DND-41 (cell line): ENCODE measurements around the gene GRID2IP.

Source experiments
- ATAC-seq: fragments of 200-7000 bp; cut with Tn5 transposase; 3 replicates; pipeline ENCODE4 v1.9.1; 2021; ENCODE audit warnings: low read depth; ENCODE audit not compliant: insufficient read depth
- DNase-seq: peaks from one replicate; pipeline ENCODE4 v3.0.0-alpha.2; 2020
- H2AFZ ChIP-seq: 2 replicates; pipeline ENCODE4 v1.6.0; 2012; ENCODE audit warnings: low read depth, low read length
- H3K27ac ChIP-seq: 2 replicates; pipeline ENCODE4 v1.5.1; 2012; ENCODE audit warnings: low read length, inconsistent platforms
- H3K27me3 ChIP-seq: fragments of 200-600 bp; sonication (generic); 2 replicates; pipeline ENCODE4 v1.6.0; 2012; ENCODE audit warnings: low read length, mild to moderate bottlenecking, inconsistent platforms; ENCODE audit not compliant: insufficient read depth, poor library complexity
- H3K36me3 ChIP-seq: 2 replicates; pipeline ENCODE4 v1.5.1; 2012; ENCODE audit warnings: low read length, inconsistent platforms; ENCODE audit not compliant: insufficient read depth
- H3K4me1 ChIP-seq: 2 replicates; pipeline ENCODE4 v1.5.1; 2012; ENCODE audit warnings: mild to moderate bottlenecking, low read length; ENCODE audit not compliant: insufficient read depth
- H3K4me2 ChIP-seq: 2 replicates; pipeline ENCODE4 v1.6.0; 2012; ENCODE audit warnings: mild to moderate bottlenecking, moderate library complexity, low read length, inconsistent platforms; ENCODE audit not compliant: insufficient read depth
- H3K4me3 ChIP-seq, 2 experiments: fragments of 200-600 bp in 1 of 2; shearing (Covaris generic) in 1 of 2; 2 replicates each; pipeline ENCODE4 v1.5.1; 2012 to 2016; ENCODE audit warnings: inconsistent platforms in 2 of 2, low read length in 2 of 2, mild to moderate bottlenecking in 2 of 2, low read depth in 1 of 2, moderate library complexity in 1 of 2
- H3K79me2 ChIP-seq: 2 replicates; pipeline ENCODE4 v1.6.0; 2012; ENCODE audit warnings: low read length, inconsistent platforms; ENCODE audit not compliant: insufficient read depth
- H3K9ac ChIP-seq: 2 replicates; pipeline ENCODE4 v1.6.0; 2012; ENCODE audit warnings: low read depth, mild to moderate bottlenecking, inconsistent platforms, low read length, moderate library complexity
- H3K9me3 ChIP-seq: 2 replicates; pipeline ENCODE4 v1.5.1; 2012; ENCODE audit warnings: low read length, moderate library complexity, mild to moderate bottlenecking, inconsistent platforms; ENCODE audit not compliant: insufficient read depth, severe bottlenecking
- H4K20me1 ChIP-seq: 2 replicates; pipeline ENCODE4 v1.6.0; 2012; ENCODE audit warnings: low read length; ENCODE audit not compliant: insufficient read depth
- EZH2 ChIP-seq: IDR thresholded peaks from 3 replicates; pipeline ENCODE4 v1.6.1; 2012; ENCODE audit warnings: borderline replicate concordance, low read depth, mild to moderate bottlenecking, moderate library complexity, low read length, inconsistent platforms; ENCODE audit not compliant: severe bottlenecking
- TF ChIP-seq, protein P1 (sequence below): IDR thresholded peaks from 2 replicates; pipeline ENCODE4 v1.5.1; 2012; ENCODE audit warnings: borderline replicate concordance, low read length, moderate library complexity, mild to moderate bottlenecking; ENCODE audit not compliant: poor library complexity, severe bottlenecking; ENCODE audit errors: extremely low read depth

Gene GRID2IP

DNA sequence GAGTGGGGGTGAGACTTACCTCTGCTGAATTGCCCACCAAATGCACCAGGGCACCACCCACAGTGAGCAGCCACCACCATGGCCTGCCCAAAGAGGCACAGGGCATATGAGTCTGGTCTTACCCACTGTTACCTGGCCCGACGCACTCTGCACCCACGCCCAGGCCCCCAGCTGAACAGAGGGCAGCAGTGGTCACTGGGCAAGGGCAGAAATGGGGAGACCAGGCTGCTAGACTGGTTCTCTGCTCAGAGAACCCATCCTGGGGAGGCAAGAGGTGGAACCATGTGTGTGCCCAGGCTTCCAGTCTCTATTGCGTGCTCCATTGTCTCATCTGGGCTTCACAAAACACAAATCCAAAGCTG lies 64.1 kb downstream of the GRID2IP start:
- Histone ChIP-seq H3K27ac (no peak overlapping the region), H3K4me1 (peaks cover 18% of the 10 kb centered on the region), H3K79me2 (peaks cover 24% of the 10 kb centered on the region), H3K9me3 (peaks cover 3% of the 10 kb centered on the region), H2AFZ (no peak overlapping the region), H4K20me1 (peaks cover 13% of the 10 kb centered on the region), H3K4me2 (no peak overlapping the region), H3K9ac (no peak overlapping the region), H3K27me3 (no peaks in the 10 kb centered on the region), H3K36me3 (peaks cover 4% of the 10 kb centered on the region), H3K4me3 (no peak overlapping the region)
- no peak for DNase-seq
- TF ChIP-seq, protein P1, sequence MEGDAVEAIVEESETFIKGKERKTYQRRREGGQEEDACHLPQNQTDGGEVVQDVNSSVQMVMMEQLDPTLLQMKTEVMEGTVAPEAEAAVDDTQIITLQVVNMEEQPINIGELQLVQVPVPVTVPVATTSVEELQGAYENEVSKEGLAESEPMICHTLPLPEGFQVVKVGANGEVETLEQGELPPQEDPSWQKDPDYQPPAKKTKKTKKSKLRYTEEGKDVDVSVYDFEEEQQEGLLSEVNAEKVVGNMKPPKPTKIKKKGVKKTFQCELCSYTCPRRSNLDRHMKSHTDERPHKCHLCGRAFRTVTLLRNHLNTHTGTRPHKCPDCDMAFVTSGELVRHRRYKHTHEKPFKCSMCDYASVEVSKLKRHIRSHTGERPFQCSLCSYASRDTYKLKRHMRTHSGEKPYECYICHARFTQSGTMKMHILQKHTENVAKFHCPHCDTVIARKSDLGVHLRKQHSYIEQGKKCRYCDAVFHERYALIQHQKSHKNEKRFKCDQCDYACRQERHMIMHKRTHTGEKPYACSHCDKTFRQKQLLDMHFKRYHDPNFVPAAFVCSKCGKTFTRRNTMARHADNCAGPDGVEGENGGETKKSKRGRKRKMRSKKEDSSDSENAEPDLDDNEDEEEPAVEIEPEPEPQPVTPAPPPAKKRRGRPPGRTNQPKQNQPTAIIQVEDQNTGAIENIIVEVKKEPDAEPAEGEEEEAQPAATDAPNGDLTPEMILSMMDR: no peak
- TF ChIP-seq EZH2: no peak
- no peak for ATAC-seq

DNA sequence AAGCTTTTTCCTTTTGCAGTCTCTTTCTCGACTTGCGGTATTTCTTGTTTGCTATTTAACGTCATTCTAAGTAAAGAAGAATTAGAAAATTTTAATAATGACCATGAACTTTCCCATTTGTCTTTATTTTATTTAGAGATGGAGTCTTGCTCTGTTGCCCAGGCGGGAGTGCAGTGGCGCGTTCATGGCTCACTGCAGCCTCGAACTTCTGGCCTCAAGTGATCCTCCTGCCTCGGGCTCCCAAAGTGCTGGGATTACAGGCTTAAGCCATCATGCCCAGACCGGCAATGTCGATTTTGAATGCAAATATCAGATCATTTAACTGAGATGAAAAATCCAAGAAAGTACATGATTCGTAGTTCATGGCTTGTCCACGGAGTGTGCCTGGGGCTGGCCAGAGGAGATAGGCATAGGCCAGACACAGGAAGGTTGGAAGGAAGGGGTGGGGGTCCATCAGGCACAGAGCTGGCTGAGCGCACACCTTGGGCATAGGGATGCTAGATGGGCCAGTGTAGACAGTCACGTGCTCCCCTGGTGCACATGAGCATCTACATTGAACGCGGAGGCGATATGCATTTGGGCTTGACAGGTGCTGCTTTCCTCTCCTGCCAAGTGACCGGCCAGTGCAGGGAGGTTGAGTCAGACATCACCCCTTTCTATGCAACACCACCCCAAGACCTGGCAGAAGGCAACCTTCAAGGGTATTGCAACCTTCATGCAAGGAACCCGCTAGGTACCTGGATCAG lies 64.7 kb downstream of the GRID2IP start:
- Histone ChIP-seq H4K20me1 (peaks cover 16% of the 10 kb centered on the region), H3K9me3 (peaks cover 3% of the 10 kb centered on the region), H3K27me3 (no peaks in the 10 kb centered on the region), H3K9ac (no peak overlapping the region), H3K36me3 (peaks cover 6% of the 10 kb centered on the region), H3K4me3 (no peak overlapping the region), H3K4me2 (no peak overlapping the region), H3K4me1 (peaks cover 21% of the 10 kb centered on the region), H2AFZ (no peak overlapping the region), H3K79me2 (peaks cover 30% of the 10 kb centered on the region), H3K27ac (no peak overlapping the region)
- no peak for ATAC-seq
- DNase-seq: no peak
- TF ChIP-seq EZH2: no peak
- TF ChIP-seq, protein P1: no peak

DNA sequence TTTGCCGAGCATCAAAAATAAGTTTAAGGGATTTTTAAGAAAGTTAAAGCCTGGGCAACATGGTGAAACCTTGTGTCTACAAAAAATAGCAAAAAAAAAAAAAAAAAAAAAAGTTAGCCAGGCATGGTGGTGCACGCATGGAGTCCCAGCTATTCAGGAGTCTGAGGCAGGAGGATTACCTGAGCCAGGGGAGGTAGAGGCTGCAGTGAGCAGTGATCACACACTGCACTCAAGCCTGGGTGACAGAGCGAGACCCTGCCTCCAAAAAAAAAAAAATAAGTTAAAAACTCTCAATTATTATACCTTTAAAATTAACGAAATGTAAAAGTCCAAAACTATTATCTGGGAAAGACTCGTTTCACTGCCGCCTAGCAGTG lies 68.5 kb downstream of the GRID2IP start:
- H3K79me2 ChIP-seq: peaks cover 68% of the 10 kb centered on the region
- H3K9ac ChIP-seq: peak overlapping the region; percentile 80
- peaks cover 29% of the 10 kb centered on the region for H3K36me3 ChIP-seq
- no peaks in the 10 kb centered on the region for H3K9me3 ChIP-seq
- DNase-seq (no peak), ATAC-seq (no peak)
- peak overlapping the region; percentile 81 to 98; a peak in 3 of 4 replicates for H3K4me3 ChIP-seq
- H3K27me3 ChIP-seq: no peaks in the 10 kb centered on the region
- peak overlapping the region; percentile 24; the same call in 1 of the 2 replicates for H3K27ac ChIP-seq
- H2AFZ ChIP-seq: no peak overlapping the region
- H3K4me1 ChIP-seq: peaks cover 46% of the 10 kb centered on the region
- H4K20me1 ChIP-seq: peaks cover 41% of the 10 kb centered on the region
- peak overlapping the region; percentile 80 for H3K4me2 ChIP-seq
- TF ChIP-seq, protein P1: no peak
- no peak for TF ChIP-seq EZH2
